Measurements from ENCODE around the gene LPP. TPM values are rescaled to one million over a fixed set of nuclear protein-coding genes. Genes with fewer than 3 reads are reported as not detected.
A peak's percentile ranks its signal among the peaks of the same experiment; 100 is the strongest.

Gene LPP
- total and polyA plus RNA-seq, 10 of the 15 experiments (the other 5 are each of a cell fraction or from before 2014, with no cell fraction given): under 0.01 to 0.62 (median 0.03) TPM

DNA sequence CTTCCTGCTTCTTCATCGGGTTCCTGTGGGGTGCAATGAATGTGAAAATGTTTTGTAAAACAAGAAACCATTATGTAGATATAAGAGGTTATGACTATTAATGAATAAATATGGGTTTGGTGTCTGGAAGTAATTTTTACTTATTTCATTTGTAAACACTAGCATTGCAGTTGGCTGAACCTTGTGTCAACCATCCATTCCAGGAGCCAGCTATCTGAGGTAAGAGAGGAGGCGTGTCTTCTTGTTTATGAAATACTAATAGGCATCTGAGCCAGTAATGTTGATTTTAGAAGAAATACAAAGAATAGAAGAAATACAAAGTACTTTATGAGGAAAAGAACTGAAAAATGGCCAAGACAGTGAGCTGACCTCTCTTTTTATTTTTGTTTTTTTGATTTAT, 187.5 kb downstream of the LPP start (continued):
- TF ChIP-seq, protein P1, sequence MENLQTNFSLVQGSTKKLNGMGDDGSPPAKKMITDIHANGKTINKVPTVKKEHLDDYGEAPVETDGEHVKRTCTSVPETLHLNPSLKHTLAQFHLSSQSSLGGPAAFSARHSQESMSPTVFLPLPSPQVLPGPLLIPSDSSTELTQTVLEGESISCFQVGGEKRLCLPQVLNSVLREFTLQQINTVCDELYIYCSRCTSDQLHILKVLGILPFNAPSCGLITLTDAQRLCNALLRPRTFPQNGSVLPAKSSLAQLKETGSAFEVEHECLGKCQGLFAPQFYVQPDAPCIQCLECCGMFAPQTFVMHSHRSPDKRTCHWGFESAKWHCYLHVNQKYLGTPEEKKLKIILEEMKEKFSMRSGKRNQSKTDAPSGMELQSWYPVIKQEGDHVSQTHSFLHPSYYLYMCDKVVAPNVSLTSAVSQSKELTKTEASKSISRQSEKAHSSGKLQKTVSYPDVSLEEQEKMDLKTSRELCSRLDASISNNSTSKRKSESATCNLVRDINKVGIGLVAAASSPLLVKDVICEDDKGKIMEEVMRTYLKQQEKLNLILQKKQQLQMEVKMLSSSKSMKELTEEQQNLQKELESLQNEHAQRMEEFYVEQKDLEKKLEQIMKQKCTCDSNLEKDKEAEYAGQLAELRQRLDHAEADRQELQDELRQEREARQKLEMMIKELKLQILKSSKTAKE (IDR thresholded peaks at IDR 0.05; ENCODE audit: low read depth, poor library complexity, severe bottlenecking): no peak

DNA sequence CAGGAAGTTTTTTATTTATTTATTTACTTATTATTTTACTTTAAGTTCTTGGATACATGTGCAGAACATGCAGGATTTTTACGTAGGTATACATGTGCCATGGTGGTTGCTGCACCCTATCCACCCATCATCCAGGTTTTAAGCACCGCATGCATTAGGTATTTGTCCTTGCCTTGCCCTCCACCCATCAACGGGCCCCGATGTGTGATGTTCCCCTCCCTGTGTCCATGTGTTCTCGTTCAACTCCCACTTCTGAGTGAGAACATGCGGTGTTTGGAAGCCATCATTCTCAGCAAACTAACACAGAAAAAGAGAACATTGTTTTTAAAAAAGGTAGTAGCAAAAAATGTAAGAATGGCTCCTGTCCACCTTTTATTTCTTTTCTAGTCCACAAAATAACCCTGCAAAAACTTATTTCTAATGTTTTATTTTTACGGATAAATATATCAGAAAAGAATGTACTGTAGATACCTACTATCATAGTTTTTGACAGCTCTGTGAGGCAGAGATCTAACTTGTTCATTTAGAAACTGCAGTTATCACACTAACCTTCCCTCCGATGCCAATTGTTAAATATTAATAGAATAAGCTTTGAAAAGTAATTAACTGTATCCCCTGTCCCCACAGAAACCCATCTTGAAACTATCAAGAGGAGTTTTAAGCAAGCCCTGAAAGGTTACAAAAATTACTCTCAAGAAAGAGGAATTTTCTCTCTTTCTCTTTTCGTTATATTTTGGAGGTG, 189.2 kb downstream of the LPP start:
- in situ Hi-C loops (cut with MboI): no loop called here
- CTCF ChIA-PET: interaction anchor here (1.4 to 1.8 kb wide), 4 partner anchors 10 to 603 kb away, joined by 3 to 5 read pairs (median 3); no protein-coding TSS in a partner anchor

More for the DNA sequence above, 189.2 kb downstream of the LPP start:
- POLR2A ChIA-PET: no interaction called here
- Histone ChIP-seq H3K79me2 (ENCODE audit: control insufficient read depth, insufficient read depth, low read length) (no peaks in the 10 kb centered on the region), H2AFZ (ENCODE audit: control insufficient read depth, low read depth, low read length) (no peak overlapping the region), H3K4me1 (ENCODE audit: control insufficient read depth, insufficient read depth, low read length) (no peaks in the 10 kb centered on the region), H3K9ac (ENCODE audit: control insufficient read depth, insufficient read depth, low read length) (no peak overlapping the region), H3K27ac (ENCODE audit: control insufficient read depth, insufficient read depth) (no peak overlapping the region), H4K20me1 (ENCODE audit: control insufficient read depth, insufficient read depth) (no peaks in the 10 kb centered on the region; the same call in 1 of the 2 replicates), H3K27me3 (replicated peaks in 1 of 2; ENCODE audit: control insufficient read depth in 2 of 2, insufficient read depth in 2 of 2, low read length in 1 of 2) (peaks cover 0 to 5% of the 10 kb centered on the region in 2 experiments; a peak in 1 of 4 replicates), H3K4me3 (no peak overlapping the region), H3K9me3 (replicated peaks; ENCODE audit: control insufficient read depth, insufficient read depth, low read length) (no peaks in the 10 kb centered on the region; the same call in 2 of the 3 replicates), H3K4me2 (ENCODE audit: control insufficient read depth, insufficient read depth) (no peak overlapping the region), H3K36me3 (ENCODE audit: control insufficient read depth in 2 of 2, insufficient read depth in 2 of 2, low read length in 1 of 2) (no peaks in the 10 kb centered on the region)
- TF ChIP-seq ZNF217 (IDR thresholded peaks at IDR 0.05) (peak; percentile 83), RBBP5 (conservative IDR thresholded peaks at IDR 0.05) (no peak), NR2F1 (conservative IDR thresholded peaks at IDR 0.05) (0 out of 2 replicates have a peak, but pooled peaks have one; percentile 31)
- DNase-seq (ENCODE audit: low read depth, low spot score): no peak
- SMC1A ChIA-PET (ENCODE audit: uncharacterized antibody, unreplicated experiment): no interaction called here
- intact Hi-C loops (cut with micrococcal nuclease; ENCODE audit: unreplicated experiment): loop anchor here (10.0 kb wide), 1 partner anchor 598 kb away; the partner anchor contains the start of gene BCL6
- WGBS (ENCODE audit: insufficient coverage, insufficient replicate concordance, low lambda C conversion rate, missing lambda C conversion rate): 44% methylated on average over 9 of the region's 9 CpGs
- RAD21 ChIA-PET (ENCODE audit: unreplicated experiment): no interaction called here
- FAIRE-seq: no peak
- BruUV-seq (replicated peaks): no TSS peak
- no peak for ATAC-seq

Measured in GM12878 (cell line).